Suppressor macrophage treated with lipopolysaccharide for 1 hour (primary cell): Measurements from ENCODE around the gene LCT.

Experiments used
- DNase-seq, 3 donors: peaks; one replicate each; pipeline ENCODE4 v3.0.0-alpha.2; 2020 to 2022

The LCT gene

GRCh38 chr2:135741043-135741394, 96.0 kb downstream of the LCT start:
- DNase-seq: no peak

- DNase-seq: no peak
Measured at GRCh38 chr2:135740206-135740605, 96.8 kb downstream of the LCT start.
